Stimulated activated CD4-positive, alpha-beta T cell treated with anti-CD3 and anti-CD28 coated beads, Interleukin-4, amount 100 ng/mL, for 4 hours (primary cell): ENCODE measurements around the gene GPR62.

Source experiments
- DNase-seq, 2 experiments: peaks; one replicate each; pipeline ENCODE4 v3.0.0-alpha.2; 2020

GPR62 gene

DNA sequence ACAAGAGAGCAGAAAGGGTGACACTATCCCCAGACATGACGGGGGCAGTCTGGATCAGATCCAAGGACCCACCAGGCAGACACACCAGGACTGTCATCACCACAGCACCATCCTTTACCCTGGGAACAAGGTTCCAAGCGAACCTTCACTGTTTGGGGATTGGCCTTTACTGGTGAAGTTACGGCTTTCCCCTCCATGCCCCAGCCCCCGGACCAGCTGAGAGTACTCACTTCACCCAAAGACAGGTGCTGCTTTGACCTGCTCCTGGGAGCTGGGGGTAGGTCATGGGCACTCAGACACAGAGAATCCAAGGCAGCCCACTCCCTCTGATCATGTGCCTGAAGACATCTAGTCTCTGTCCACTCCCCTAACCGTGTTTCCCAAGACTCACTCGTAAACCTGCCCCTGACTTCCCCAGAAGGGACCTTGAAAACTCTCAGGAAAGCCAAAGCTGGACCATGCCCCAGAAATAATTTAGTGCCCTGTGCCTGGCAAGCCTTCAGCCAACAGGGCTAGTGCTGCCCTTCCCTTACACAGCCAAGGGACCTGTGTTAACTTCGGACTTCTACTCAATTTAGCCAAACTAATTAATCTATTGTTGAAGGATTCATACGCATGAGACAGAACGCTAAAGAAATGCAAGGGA is 16.3 kb upstream of the GPR62 start:
- no peak for DNase-seq

- DNase-seq, result no peak
Observed at GRCh38 chr3:51940648-51941462, 14.3 kb upstream of the GPR62 start.

DNA sequence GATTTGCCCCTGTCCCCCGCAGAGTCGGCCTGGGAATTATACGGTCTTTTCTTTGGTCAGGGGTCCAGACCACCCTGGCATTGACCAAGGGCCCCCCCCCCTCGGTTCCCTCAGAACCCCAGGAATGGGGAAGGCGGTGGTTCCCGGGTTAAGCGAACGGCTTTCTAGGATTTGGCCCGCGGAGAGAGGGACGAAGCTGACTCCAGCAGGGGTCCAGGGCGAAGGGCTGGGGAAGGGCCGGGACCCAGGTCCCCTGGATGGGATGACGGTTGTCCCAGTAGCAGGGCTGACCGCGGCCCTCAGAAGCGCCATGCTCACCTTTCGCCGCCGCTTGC is 13.8 kb upstream of the GPR62 start:
- no peak for DNase-seq

- DNase-seq, result peak; percentile 99 to 100
Observed at GRCh38 chr3:51941798-51942602, 13.2 kb upstream of the GPR62 start, which contains the start of the genes PARP3 and RRP9. Gene PARP3 (plus strand): TSS chr3:51942363. CDS start chr3:51943356, 993 bp downstream. Gene RRP9 (minus strand): TSS chr3:51941904. CDS start chr3:51941867, 37 bp downstream.

- DNase-seq, result peak; percentile 56 to 72
Observed at GRCh38 chr3:51942603-51943450, 12.4 kb upstream of the GPR62 start.

DNA sequence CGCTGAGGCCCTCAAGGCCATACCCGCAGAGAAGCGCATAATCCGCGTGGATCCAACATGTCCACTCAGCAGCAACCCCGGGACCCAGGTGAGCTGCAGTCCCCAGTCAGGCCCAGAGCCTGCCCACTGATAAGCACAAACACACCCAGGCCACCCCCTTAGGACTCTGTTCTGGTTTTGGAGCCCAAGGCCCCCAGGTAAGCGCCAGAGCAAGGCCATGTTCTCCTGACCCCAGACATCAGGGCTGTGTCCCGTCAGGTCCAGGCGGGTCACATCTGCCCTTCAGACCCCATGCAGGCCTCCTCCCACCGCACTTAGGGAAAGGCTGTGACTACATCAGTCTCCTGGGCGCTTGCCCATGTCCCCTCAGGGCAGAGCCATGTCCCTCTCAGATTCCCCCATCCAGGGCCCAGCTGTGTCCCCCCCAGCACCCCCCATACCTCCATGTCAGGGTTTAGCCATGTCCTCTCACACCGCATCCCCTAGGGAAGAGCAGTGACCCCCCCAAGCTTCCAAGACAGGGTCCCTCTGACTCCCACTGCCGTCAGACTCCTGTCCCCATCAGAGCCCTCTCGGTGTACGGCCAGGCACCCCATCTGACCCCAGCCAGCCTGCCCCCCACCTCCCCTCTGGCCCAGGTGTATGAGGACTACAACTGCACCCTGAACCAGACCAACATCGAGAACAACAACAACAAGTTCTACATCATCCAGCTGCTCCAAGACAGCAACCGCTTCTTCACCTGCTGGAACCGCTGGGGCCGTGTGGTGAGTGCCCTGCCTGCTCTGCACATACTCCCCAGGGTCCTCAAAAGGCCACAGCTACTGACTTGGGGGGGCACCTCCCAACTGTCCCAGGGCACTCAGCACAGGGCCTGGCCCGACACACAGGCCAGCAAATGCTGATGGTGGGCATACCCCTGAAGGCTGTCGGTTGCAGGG is 11.5 kb upstream of the GPR62 start:
- no peak for DNase-seq

DNA sequence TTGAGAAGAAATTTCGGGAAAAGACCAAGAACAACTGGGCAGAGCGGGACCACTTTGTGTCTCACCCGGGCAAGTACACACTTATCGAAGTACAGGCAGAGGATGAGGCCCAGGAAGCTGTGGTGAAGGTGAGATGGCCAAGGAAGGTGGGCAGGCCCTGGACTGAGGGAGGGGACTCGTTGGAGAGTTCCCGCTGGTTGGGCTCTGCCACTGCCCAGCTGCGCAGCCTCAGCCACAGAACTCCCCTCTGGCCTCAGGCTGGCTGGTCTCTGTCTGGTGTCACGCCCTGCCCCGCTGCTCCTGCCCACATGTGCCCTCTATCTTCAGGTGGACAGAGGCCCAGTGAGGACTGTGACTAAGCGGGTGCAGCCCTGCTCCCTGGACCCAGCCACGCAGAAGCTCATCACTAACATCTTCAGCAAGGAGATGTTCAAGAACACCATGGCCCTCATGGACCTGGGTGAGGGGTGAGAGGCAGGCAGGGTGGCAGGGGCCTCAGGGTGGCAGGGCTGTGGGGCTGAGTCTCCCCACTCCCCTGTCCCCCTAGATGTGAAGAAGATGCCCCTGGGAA is 10.6 kb upstream of the GPR62 start:
- DNase-seq, result no peak

DNA sequence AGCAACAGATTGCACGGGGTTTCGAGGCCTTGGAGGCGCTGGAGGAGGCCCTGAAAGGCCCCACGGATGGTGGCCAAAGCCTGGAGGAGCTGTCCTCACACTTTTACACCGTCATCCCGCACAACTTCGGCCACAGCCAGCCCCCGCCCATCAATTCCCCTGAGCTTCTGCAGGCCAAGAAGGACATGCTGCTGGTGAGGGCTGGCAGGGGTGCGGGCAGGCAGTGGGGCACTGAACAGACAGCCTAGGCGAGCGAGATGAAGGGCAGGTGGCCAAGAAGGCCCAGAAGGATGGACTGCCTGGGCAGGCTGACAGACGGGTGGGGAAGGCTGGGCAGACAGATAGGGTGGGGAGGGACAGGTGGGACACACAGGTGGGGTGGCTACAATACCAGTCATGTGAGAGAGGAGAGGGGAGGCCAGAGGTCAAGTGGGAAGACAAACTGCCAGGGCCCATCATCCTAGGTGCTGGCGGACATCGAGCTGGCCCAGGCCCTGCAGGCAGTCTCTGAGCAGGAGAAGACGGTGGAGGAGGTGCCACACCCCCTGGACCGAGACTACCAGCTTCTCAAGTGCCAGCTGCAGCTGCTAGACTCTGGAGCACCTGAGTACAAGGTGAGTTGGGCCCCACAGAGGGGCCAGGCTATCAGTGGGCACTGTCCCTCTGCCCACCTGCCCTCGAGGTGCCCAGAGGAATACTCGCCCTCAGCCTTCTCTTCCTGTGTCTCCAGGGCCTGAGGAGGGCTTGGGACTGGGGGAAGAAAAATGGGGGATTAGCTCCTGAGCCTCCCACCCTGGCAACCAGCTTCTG is 9.9 kb upstream of the GPR62 start:
- DNase-seq, result no peak

DNA sequence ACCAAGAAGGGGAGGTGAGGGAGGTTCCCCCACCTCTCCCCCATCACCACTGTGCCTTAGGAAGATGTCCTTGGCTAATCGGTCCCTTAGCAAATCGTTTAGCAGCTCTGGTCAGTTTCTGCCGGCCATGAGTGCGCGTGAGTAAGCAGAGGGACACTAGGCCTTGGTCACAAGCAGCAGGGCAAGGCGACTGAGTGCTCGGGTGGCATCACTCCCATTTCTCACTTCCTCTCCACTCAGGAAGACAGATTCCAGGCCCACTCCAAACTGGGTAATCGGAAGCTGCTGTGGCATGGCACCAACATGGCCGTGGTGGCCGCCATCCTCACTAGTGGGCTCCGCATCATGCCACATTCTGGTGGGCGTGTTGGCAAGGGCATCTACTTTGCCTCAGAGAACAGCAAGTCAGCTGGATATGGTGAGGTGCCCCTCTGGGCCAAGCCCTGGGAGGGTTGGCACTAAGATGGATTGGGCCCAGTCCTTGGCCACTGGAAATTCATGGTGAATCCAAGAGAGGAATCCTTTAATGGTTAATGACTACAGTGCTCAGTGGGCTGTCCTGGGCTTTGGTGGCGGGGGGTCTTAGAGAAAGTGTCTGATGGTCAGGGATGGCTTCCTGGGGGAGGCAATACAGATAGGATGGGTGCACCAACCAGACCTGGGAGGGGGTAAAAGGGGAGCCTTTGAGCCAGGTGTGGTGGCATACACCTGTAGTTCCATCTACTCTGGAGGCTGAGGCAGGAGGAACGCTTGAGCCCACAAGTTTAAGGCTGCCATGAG is 9.1 kb upstream of the GPR62 start:
- DNase-seq, result no peak

GRCh38 chr3:51946796-51947195 is 8.4 kb upstream of the GPR62 start:
- no peak for DNase-seq

- no peak for DNase-seq
Observed at GRCh38 chr3:51947215-51947900, 7.8 kb upstream of the GPR62 start.

- DNase-seq, result no peak
Observed at GRCh38 chr3:51948016-51948580, 7.1 kb upstream of the GPR62 start.

- no peak for DNase-seq
Observed at GRCh38 chr3:51949121-51949520, 6.1 kb upstream of the GPR62 start.

GRCh38 chr3:51950899-51951298 is 4.3 kb upstream of the GPR62 start:
- DNase-seq, result no peak

DNA sequence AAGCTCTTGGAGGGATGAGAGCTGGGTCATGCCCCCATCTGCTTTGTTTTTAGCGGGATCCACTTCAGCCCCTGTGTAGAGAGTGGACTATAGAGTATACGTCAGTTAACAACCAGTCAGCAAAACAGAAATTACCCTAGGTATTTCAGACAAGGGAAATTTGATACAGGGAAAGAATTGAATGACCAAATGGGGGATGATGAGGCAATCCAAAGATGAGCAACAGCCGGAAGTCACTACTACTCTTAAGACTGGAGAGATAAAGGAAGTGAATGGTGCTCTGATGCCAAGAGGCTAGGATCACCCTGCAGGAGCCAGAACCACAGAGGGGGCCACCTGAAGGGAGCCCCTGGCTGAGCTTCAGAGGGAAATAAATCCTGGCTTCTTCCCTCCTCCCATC is 1.7 kb upstream of the GPR62 start:
- DNase-seq, result no peak

DNA sequence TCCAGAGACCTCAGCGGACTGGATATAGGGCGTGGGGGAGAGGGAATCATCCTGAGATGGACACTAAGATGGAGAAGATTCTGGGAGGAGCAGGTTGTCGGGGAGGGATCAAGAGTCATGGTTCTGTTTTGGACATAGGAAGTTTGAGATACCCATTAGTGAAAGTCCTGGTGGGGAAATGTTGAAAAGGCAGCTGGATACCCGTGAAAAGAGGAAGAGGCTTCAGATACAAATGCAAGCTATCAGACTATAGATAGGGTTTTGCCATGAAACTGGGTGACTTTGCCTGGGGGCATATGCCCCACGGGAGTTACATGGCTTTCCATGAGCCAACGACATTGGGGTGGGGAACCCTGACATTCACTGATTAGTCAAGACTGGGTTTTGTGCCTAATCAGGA is 1.1 kb upstream of the GPR62 start:
- no peak for DNase-seq

DNA sequence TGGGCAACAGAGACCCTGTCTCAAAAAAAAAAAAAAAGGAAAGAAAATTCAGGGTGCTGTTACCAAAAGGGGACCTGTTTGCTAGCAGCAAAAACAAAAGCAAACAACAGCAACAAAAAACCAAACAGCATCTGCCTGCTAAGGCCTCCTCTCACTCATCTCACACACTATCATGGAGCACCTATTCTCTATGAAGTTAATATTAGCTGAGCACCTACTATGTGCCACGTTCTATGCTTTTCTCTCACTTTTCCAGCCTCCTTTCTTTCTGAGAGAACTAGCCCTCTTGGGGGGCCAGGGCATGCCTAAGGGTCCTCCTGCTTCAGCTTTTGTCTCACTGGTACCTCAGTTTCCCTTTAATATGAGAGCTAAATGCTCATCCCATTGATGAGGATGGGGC is 468 bp upstream of the GPR62 start:
- no peak for DNase-seq
